GM19467 (cell line): ENCODE results near the gene SLC2A14.
"Not testable (repeated sequence)": the region's sequence is repeated elsewhere in the genome, so short reads cannot be mapped to it uniquely, and the experiment has no call there.

Source experiments
- ATAC-seq: cut with Tn5 transposase; IDR thresholded peaks from one replicate; pipeline ENCODE4 v1.9.1; 2021; ENCODE audit warnings: mild to moderate bottlenecking, moderate library complexity; ENCODE audit not compliant: unreplicated experiment

Gene SLC2A14

GRCh38 chr12:7872566-7873319 is at the start of gene SLC2A14:
Gene SLC2A14, minus strand, starts transcription at chr12:7872915. Its CDS starts 3,035 bp downstream, at chr12:7869880.
- no peak for ATAC-seq

- not testable (repeated sequence) for ATAC-seq
These were observed 48.5 kb upstream of the SLC2A14 start for GRCh38 chr12:7921181-7921580.

- ATAC-seq = not testable (repeated sequence)
These were observed 45.5 kb upstream of the SLC2A14 start for GRCh38 chr12:7918268-7918590.

DNA sequence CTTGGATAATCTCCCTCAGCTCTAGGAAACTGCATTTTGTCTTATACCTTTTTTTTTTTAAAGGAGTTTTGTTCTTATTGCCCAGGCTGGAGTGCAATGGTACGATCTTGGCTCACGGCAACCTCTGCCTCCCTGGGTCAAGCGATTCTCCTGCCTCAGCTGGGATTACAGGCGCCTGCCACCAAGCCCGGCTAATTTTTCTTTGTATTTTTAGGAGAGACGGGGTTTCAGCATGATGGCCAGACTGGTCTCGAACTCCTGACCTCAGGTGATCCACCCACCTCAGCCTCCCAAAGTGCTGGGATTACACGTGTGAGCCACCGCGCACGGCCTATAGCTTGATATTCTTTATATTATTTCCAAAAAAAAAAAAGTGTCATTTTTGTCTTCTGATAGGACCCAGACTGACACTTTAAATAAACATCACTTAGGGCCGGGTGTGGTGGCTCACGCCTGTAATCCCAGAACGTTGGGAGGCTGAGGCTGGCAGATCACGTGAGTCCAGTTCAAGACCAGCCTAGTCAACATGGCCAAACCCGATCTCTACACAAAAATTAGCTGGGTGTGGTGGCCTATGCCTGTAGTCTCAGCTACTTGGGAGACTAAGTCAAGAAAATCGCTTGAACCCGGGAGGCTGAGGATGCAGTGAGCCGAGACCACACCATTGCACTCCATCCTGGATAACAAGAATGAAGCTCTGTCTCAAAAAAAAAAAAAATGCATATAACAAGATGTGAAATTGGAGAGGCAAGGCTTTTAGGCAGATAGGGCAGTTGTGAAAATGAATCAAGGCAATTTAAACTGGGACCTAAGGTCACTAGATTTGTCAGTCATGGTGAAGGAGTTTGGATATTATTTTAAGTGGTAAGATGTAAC is 44.9 kb upstream of the SLC2A14 start:
- ATAC-seq = no peak

GRCh38 chr12:7916936-7917335 is 44.2 kb upstream of the SLC2A14 start:
- ATAC-seq = no peak

- ATAC-seq = no peak
These were observed 43.1 kb upstream of the SLC2A14 start for GRCh38 chr12:7915661-7916403.

GRCh38 chr12:7910106-7910505 is 37.4 kb upstream of the SLC2A14 start:
- not testable (repeated sequence) for ATAC-seq

DNA sequence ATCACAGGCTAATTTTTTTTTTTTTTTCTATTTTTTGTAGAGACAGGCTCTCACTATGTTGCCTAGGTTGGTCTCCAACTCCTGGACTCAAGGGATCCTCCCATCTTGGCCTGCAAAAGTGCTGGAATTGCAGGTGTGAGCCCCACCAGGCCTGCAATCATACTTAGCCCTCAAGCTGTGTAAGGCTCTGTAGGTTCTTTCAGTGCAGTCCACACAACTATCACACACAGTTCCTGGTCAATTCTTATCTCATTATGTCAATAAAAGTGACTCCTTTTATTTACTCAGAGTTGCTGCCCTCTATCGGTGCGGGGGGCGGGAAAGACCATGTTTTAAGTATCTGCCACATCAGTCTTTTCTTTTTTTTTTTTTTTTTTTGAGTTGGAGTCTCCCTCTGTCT is 34.3 kb upstream of the SLC2A14 start:
- ATAC-seq = no peak

GRCh38 chr12:7906303-7906702 is 33.6 kb upstream of the SLC2A14 start:
- not testable (repeated sequence) for ATAC-seq

DNA sequence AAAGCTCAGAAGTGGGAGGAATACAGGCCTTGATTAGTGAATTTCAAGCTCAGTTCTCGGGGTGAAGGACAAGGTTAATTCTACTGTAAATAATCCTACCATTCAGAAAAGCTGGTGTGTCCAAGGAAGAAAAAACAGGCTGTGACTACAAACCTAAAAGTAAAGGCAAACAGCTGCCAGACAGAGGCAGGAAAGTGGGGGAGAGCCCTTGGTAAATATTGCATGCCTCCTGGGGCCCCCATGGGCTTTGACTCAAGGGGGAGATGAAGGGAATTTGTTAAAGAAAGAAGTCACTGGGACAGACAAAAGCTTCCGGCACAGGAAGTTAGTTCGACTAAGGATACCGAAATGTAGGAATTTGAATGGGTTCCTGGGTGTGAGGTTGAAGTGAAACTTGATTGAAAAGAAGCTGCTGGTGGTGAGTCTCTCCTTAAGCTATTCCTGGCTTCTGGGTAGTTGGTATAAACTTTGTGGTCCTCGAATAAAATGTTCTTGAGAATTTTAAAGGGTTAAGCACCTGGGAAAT is 32.9 kb upstream of the SLC2A14 start:
- not testable (repeated sequence) for ATAC-seq

DNA sequence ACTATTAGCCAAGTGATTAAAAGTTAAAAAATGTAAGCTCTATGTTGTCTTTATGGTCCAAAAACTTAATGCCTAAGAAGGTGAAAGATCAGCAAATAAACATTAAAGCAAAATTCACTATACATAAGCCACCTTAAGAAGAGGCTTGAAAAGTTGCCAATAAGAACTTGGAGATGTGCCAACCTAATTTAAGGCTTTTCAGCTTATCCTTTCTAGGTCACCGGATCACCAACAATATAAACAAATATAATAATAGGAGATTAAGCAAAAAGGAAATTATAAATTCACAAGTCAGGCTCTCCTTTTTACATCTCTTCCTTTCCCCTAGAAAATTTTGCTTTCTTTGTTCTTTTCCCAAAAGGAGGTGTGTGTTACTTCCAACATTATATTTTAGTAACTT is 32.4 kb upstream of the SLC2A14 start:
- ATAC-seq = no peak

DNA sequence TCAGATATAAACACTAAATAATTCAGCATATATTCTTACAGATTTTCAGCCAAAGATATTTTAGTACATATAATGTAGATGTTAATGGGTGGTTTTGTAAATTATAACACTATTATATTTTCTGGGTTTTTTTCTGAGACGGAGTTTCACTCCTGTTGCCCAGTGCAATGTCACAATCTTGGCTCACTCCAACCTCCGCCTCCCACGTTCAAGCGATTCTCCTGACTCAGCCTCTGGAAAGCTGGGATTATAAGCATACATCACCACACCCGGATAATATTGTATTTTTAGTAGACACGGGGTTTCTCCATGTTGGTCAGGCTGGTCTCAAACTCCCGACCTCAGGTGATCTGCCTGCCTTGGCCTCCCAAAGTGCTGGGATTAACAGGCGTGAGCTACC is 29.7 kb upstream of the SLC2A14 start:
- not testable (repeated sequence) for ATAC-seq

DNA sequence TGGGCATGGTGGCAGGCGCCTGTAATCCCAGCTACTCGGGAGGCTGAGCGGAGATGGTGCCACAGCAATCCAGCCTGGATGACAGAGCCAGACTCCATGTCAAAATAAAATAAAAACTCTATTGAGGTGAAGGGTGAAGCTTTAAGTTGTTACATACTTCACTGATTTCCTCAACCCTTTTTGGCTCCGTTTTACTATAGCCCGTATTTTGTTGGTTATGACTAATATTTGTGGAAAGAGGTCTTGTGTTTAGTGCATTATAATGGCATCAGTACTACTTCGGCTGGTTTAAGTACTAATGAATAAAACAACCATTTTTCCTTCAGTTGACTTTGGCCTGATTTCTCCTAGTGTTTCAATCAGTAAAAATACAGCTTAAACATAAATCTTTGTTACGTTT is 27.0 kb upstream of the SLC2A14 start:
- no peak for ATAC-seq

DNA sequence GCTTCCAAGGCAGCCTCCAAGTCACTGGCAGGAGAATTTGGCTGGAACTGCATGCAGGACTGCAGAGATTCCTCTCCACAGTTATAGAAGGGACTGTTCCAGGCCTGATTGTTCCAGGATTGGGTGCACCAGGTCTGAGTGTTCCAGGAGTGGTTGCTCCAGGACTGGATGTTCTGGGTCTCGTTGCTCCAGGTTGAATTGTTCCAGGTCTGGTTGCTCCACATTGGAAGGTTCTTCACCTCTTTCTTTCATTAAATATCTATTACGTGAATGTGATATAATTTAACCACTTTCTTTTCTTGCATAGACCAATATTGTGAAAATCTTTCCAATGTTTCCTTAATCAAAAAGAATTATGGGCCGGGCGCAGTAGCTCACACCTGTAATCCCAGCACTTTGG is 24.0 kb upstream of the SLC2A14 start:
- ATAC-seq = not testable (repeated sequence)

GRCh38 chr12:7892186-7892980 is 19.7 kb upstream of the SLC2A14 start:
- no peak for ATAC-seq

- ATAC-seq = no peak
These were observed 12.0 kb upstream of the SLC2A14 start for GRCh38 chr12:7884689-7885088.

GRCh38 chr12:7881736-7882120 is 9.0 kb upstream of the SLC2A14 start:
- ATAC-seq = not testable (repeated sequence)

GRCh38 chr12:7880952-7881735 is 8.4 kb upstream of the SLC2A14 start:
- not testable (repeated sequence) for ATAC-seq

DNA sequence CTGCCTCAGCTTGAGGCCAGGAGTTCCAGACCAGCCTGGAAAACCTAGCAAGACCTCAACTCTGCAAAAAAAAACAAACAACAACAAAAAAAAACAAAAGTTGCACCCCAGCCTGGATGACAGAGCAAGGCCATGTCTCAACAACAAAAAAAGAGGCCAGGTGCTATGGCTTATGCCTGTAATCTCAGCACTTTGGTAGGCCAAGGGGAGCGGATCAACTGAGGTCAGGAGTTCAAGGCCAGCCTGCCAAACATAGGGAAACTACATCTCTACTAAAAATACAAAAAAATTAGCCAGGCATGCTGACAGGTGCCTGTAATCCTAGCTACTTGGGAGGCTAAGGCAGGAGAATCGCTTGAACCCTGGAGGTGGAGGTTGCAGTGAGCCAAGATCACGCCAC is 6.5 kb upstream of the SLC2A14 start:
- ATAC-seq = no peak

DNA sequence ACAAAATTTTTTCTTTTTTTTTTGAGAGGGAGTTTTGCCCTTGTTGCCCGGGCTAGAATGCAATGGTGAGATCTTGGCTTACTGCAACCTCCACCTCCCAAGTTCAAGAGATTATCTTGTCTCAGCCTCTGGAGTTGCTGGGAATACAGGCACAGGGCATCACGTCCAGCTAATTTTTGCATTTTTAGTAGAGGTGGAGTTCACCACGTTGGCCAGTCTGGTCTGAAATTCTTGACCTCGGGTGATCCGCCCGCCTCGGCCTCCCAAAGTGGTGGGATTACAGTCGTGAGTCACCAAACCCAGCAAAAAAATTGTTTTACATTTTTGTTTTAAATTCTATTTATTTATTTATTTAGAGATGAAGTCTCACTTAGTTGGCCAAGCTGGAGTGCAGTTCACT is 4.7 kb upstream of the SLC2A14 start:
- no peak for ATAC-seq
